HCT116 (cell line): ENCODE data around the gene CDK18. TPM values are rescaled to one million over a fixed set of nuclear protein-coding genes. Genes with fewer than 3 reads are reported as not detected.

Experiments
- ATAC-seq: fragments of 200-7000 bp; cut with Tn5 transposase; 2 replicates; pipeline ENCODE4 v1.9.1; 2020; ENCODE audit warnings: mild to moderate bottlenecking, moderate library complexity
- BruUV-seq: library from RNA; stranded (reverse); fragments of 400-500 nt; replicated peaks from 2 replicates; lab custom pipeline; 2021; lab: Mats Ljungman, UMichigan
- CTCF ChIA-PET: fragments of 300-600 bp; sonication (Branson Sonifier 250); formaldehyde crosslinking; loops from one replicate; lab custom pipeline; 2021; ENCODE audit warnings: antibody characterized with exemption; lab: Charles Lee
- POLR2A ChIA-PET: fragments of 300-600, 350-600 bp; sonication (Branson Sonifier 250); formaldehyde crosslinking; loops from one replicate; lab custom pipeline; 2021; ENCODE audit warnings: antibody characterized with exemption; lab: Charles Lee
- RAD21 ChIA-PET, 2 experiments: fragments of 300-600 bp; sonication (Branson Sonifier 250); formaldehyde crosslinking; loops; one replicate each; lab custom pipeline; 2023; ENCODE audit warnings: low total read pairs in 2 of 2; ENCODE audit not compliant: uncharacterized antibody in 2 of 2, unreplicated experiment in 2 of 2, low non-redundant PET in 1 of 2; lab: Charles Lee
- DNase-seq: peaks from one replicate; pipeline ENCODE4 v3.0.0-alpha.2; 2010; ENCODE audit warnings: low read depth, low spot score
- H2AFZ ChIP-seq: fragments of 200-600 bp; shearing (Covaris generic), sonication (generic); 2 replicates; pipeline ENCODE4 v1.6.1; 2017; ENCODE audit warnings: low read depth, mixed run types, mixed read lengths, antibody characterized with exemption, low read length; ENCODE audit not compliant: poor library complexity, severe bottlenecking
- H3K27ac ChIP-seq: 2 replicates; pipeline ENCODE4 v1.5.1; 2012; ENCODE audit warnings: low read depth, low read length
- H3K27me3 ChIP-seq: fragments of 200-600 bp; sonication (generic); 2 replicates; pipeline ENCODE4 v1.6.1; 2016; ENCODE audit warnings: mixed run types, low read length, mixed read lengths; ENCODE audit not compliant: insufficient read depth
- H3K36me3 ChIP-seq, 2 experiments: fragments of 200-500 bp in 1 of 2; fragments of 200-600 bp in 1 of 2; sonication (Bioruptor generic) in 1 of 2; sonication (generic) in 1 of 2; 2 replicates each; pipeline versions ENCODE4 v1.5.1 to v1.6.1; 2014 to 2016; ENCODE audit warnings: low read length in 2 of 2, inconsistent platforms in 1 of 2, mixed read lengths in 1 of 2, mixed run types in 1 of 2; ENCODE audit not compliant: insufficient read depth in 2 of 2, control insufficient read depth in 1 of 2
- H3K4me1 ChIP-seq, 2 experiments: fragments of 200-600 bp in 1 of 2; sonication (generic) in 1 of 2; 2 replicates each; pipeline versions ENCODE4 v1.5.1 to v1.6.1; 2012 to 2017; ENCODE audit warnings: low read length in 2 of 2, inconsistent platforms in 1 of 2, mild to moderate bottlenecking in 1 of 2, mixed read lengths in 1 of 2, mixed run types in 1 of 2, moderate library complexity in 1 of 2; ENCODE audit not compliant: insufficient read depth in 2 of 2, control insufficient read depth in 1 of 2
- H3K4me2 ChIP-seq: fragments of 200-600 bp; sonication (generic); 2 replicates; pipeline ENCODE4 v1.6.1; 2017; ENCODE audit warnings: mixed run types, low read length, mixed read lengths
- H3K4me3 ChIP-seq, 2 experiments: fragments of 200-600 bp in 1 of 2; sonication (generic) in 1 of 2; replicated peaks in 1 of 2; 2 replicates each; pipeline ENCODE4 v1.5.1; 2011 to 2016; ENCODE audit warnings: low read length in 2 of 2, control low read depth in 1 of 2, low read depth in 1 of 2, mild to moderate bottlenecking in 1 of 2, mixed read lengths in 1 of 2, mixed run types in 1 of 2
- H3K79me2 ChIP-seq: fragments of 200-600 bp; sonication (generic); 2 replicates; pipeline ENCODE4 v1.6.1; 2017; ENCODE audit warnings: mild to moderate bottlenecking, mixed run types, low read length, moderate library complexity, mixed read lengths; ENCODE audit not compliant: insufficient read depth
- H3K9ac ChIP-seq: fragments of 200-600 bp; sonication (generic); 2 replicates; pipeline ENCODE4 v1.6.1; 2016; ENCODE audit warnings: low read length, mixed read lengths
- H3K9me2 ChIP-seq: fragments of 200-600 bp; sonication (generic), shearing (Covaris generic); 2 replicates; pipeline ENCODE4 v1.6.1; 2017; ENCODE audit warnings: mixed run types, mild to moderate bottlenecking, moderate library complexity; ENCODE audit not compliant: insufficient read depth
- H3K9me3 ChIP-seq, 2 experiments: fragments of 200-500 bp in 1 of 2; fragments of 200-600 bp in 1 of 2; sonication (Bioruptor generic) in 1 of 2; sonication (generic) in 1 of 2; 2 replicates each; pipeline ENCODE4 v1.6.1; 2014 to 2017; ENCODE audit warnings: low read length in 2 of 2, mixed read lengths in 2 of 2, inconsistent platforms in 1 of 2, low read depth in 1 of 2, mild to moderate bottlenecking in 1 of 2, mixed run types in 1 of 2, moderate library complexity in 1 of 2; ENCODE audit not compliant: control insufficient read depth in 1 of 2, insufficient read depth in 1 of 2
- H4K20me1 ChIP-seq: fragments of 200-600 bp; sonication (generic), shearing (Covaris generic); 2 replicates; pipeline ENCODE4 v1.6.1; 2017; ENCODE audit warnings: mixed run types, mild to moderate bottlenecking, moderate library complexity; ENCODE audit not compliant: insufficient read depth
- CEBPB ChIP-seq: IDR thresholded peaks from 2 replicates; pipeline ENCODE4 v1.6.1; 2012; ENCODE audit warnings: low read depth
- EZH2 ChIP-seq: fragments of 200-600 bp; sonication (generic); IDR thresholded peaks from 2 replicates; pipeline ENCODE4 v1.6.1; 2017; ENCODE audit warnings: antibody characterized with exemption, mixed run types
- EZH2phosphoT487 ChIP-seq: fragments of 200-600 bp; IDR thresholded peaks from 2 replicates; pipeline ENCODE4 v1.6.1; 2018; ENCODE audit warnings: antibody characterized with exemption, borderline replicate concordance
- FOSL1 ChIP-seq: IDR thresholded peaks from 2 replicates; pipeline ENCODE4 v1.6.1; 2012; ENCODE audit warnings: low read depth
- JUND ChIP-seq: IDR thresholded peaks from 2 replicates; pipeline ENCODE4 v1.6.1; 2012
- MAX ChIP-seq: IDR thresholded peaks from 2 replicates; pipeline ENCODE4 v1.6.1; 2012
- POLR2A ChIP-seq: IDR thresholded peaks from 2 replicates; pipeline ENCODE4 v1.7.0; 2011; ENCODE audit warnings: borderline replicate concordance; ENCODE audit not compliant: insufficient read depth, insufficient read length; ENCODE audit errors: extremely low read depth
- RAD21 ChIP-seq: IDR thresholded peaks from 2 replicates; pipeline ENCODE4 v1.6.1; 2012; ENCODE audit warnings: low read depth, mild to moderate bottlenecking
- SP1 ChIP-seq: IDR thresholded peaks from 2 replicates; pipeline ENCODE4 v1.6.1; 2012; ENCODE audit warnings: low read depth
- ZFX ChIP-seq: fragments of 450-650 bp; IDR thresholded peaks from 2 replicates; pipeline ENCODE4 v1.6.1; 2017
- ZNF274 ChIP-seq: fragments of 200-500 bp; sonication (Bioruptor generic); IDR thresholded peaks from 2 replicates; pipeline ENCODE4 v1.6.1; 2014; ENCODE audit warnings: mild to moderate bottlenecking, low read depth, low read length, inconsistent platforms
- intact Hi-C: fragments of 100-400 bp; cut with micrococcal nuclease; formaldehyde crosslinking; loops from 2 replicates; pipeline ENCODE4 v1.10.0; 2022
- total RNA-seq: library from RNA; stranded (reverse); gene quantifications from one replicate; pipeline ENCODE4 v1.2.1, GENCODE V29; 2021; ENCODE audit not compliant: unreplicated experiment
- TF ChIP-seq, protein P1 (sequence below), 3 experiments: fragments of 200-600 bp in 1 of 3; sonication (generic) in 1 of 3; IDR thresholded peaks in 2 of 3; conservative IDR thresholded peaks in 1 of 3; 2 replicates each; pipeline ENCODE4 v1.5.1; 2012 to 2017; ENCODE audit warnings: low read depth in 2 of 3, low read length in 2 of 3, antibody characterized with exemption in 1 of 3, borderline replicate concordance in 1 of 3, control low read depth in 1 of 3, mild to moderate bottlenecking in 1 of 3, mixed read lengths in 1 of 3, mixed run types in 1 of 3, moderate library complexity in 1 of 3; ENCODE audit not compliant: insufficient read depth in 1 of 3
- TF ChIP-seq, protein P2 (sequence below): IDR thresholded peaks from 2 replicates; pipeline ENCODE4 v1.6.1; 2012

CDK18 gene
- total RNA-seq, 1 experiment from 2014 or later = 32.0 TPM

- RAD21 ChIA-PET = interaction anchor here in 1 of 2 experiments (0.5 kb wide), 1 partner anchor 70 kb away, joined by 3 read pairs; no protein-coding TSS in a partner anchor
- ATAC-seq = peak; percentile 25
- Histone ChIP-seq H4K20me1 (no peaks in the 10 kb centered on the region), H3K9ac (peak overlapping the region; percentile 82)
- BruUV-seq = TSS peak; percentile 61
- POLR2A ChIA-PET = no interaction called here
- TF ChIP-seq ZFX = no peak
- TF ChIP-seq, protein P1, sequence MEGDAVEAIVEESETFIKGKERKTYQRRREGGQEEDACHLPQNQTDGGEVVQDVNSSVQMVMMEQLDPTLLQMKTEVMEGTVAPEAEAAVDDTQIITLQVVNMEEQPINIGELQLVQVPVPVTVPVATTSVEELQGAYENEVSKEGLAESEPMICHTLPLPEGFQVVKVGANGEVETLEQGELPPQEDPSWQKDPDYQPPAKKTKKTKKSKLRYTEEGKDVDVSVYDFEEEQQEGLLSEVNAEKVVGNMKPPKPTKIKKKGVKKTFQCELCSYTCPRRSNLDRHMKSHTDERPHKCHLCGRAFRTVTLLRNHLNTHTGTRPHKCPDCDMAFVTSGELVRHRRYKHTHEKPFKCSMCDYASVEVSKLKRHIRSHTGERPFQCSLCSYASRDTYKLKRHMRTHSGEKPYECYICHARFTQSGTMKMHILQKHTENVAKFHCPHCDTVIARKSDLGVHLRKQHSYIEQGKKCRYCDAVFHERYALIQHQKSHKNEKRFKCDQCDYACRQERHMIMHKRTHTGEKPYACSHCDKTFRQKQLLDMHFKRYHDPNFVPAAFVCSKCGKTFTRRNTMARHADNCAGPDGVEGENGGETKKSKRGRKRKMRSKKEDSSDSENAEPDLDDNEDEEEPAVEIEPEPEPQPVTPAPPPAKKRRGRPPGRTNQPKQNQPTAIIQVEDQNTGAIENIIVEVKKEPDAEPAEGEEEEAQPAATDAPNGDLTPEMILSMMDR (IDR thresholded peaks at IDR 0.05 in 2 of 3, conservative IDR thresholded peaks at IDR 0.05 in 1 of 3; ENCODE audit: borderline replicate concordance in 1 of 3, insufficient read depth in 1 of 3, low read depth in 2 of 3, low read length in 2 of 3) = peak in 1 of 3 experiments; percentile 19; a peak in 1 of 6 replicates
- TF ChIP-seq, all 23 proteins: peak for 1
- H3K36me3 ChIP-seq = no peaks in the 10 kb centered on the region
- no peaks in the 10 kb centered on the region for H3K27me3 ChIP-seq
- peaks cover 12 to 29% of the 10 kb centered on the region in 2 experiments for H3K4me1 ChIP-seq
- peak overlapping the region; percentile 75 to 76 for H3K4me3 ChIP-seq
- intact Hi-C loops = no loop called here
- peak overlapping the region; percentile 97 for H3K4me2 ChIP-seq
- H2AFZ ChIP-seq = no peak overlapping the region
- no peaks in the 10 kb centered on the region for H3K9me2 ChIP-seq
- no peak for DNase-seq
- H3K27ac ChIP-seq = peak overlapping the region; percentile 86
- CTCF ChIA-PET = interaction anchor here (1.0 kb wide), 2 partner anchors 17 to 19 kb away, joined by 4 to 5 read pairs; no protein-coding TSS in a partner anchor
- H3K9me3 ChIP-seq = no peaks in the 10 kb centered on the region
- H3K79me2 ChIP-seq = peaks cover 23% of the 10 kb centered on the region; the same call in 1 of the 2 replicates
These were observed 734 bp downstream of the CDK18 start for GRCh38 chr1:205505076-205505729.

- POLR2A ChIA-PET = no interaction called here
- H2AFZ ChIP-seq = no peak overlapping the region
- no TSS peak for BruUV-seq
- TF ChIP-seq, protein P2, sequence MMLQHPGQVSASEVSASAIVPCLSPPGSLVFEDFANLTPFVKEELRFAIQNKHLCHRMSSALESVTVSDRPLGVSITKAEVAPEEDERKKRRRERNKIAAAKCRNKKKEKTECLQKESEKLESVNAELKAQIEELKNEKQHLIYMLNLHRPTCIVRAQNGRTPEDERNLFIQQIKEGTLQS = no peak
- TF ChIP-seq JUND (no peak), RAD21 (no peak), SP1 (no peak), EZH2phosphoT487 (no peak), CEBPB (no peak), MAX (no peak), ZNF274 (no peak), POLR2A (no peak), EZH2 (no peak), FOSL1 (no peak)
- TF ChIP-seq, protein P1 (IDR thresholded peaks at IDR 0.05 in 2 of 3, conservative IDR thresholded peaks at IDR 0.05 in 1 of 3; ENCODE audit: borderline replicate concordance in 1 of 3, insufficient read depth in 1 of 3, low read depth in 2 of 3, low read length in 2 of 3) = no peak
These were observed 1.3 kb downstream of the CDK18 start for GRCh38 chr1:205505791-205506190.

More at GRCh38 chr1:205505791-205506190, 1.3 kb downstream of the CDK18 start:
- Histone ChIP-seq H3K79me2 (peaks cover 23% of the 10 kb centered on the region; the same call in 1 of the 2 replicates), H3K36me3 (no peaks in the 10 kb centered on the region), H3K27ac (peak overlapping the region; percentile 86; the same call in 1 of the 2 replicates), H3K9ac (peak overlapping the region; percentile 82), H4K20me1 (no peaks in the 10 kb centered on the region), H3K9me3 (no peaks in the 10 kb centered on the region), H3K4me1 (peaks cover 12 to 30% of the 10 kb centered on the region in 2 experiments), H3K4me2 (peak overlapping the region; percentile 97), H3K9me2 (no peaks in the 10 kb centered on the region), H3K27me3 (no peaks in the 10 kb centered on the region), H3K4me3 (peak overlapping the region; percentile 75 to 76)
- intact Hi-C loops = no loop called here
- no peak for DNase-seq
- ChIA-PET CTCF (no interaction called here), RAD21 (interaction anchor here in 1 of 2 experiments (1.4 kb wide), 1 partner anchor 18 kb away, joined by 3 read pairs; no protein-coding TSS in a partner anchor)
- ATAC-seq = no peak
